T1000 (cell line): Measurements from ENCODE around the gene ZC3H7B.

Source experiments
- DNase-seq: peaks from one replicate; lab custom pipeline; 2025; ENCODE audit warnings: mixed read lengths; lab: John Stamatoyannopoulos, UW

ZC3H7B gene

GRCh38 chr22:41327124-41327523, 25.8 kb downstream of the ZC3H7B start:
- no peak for DNase-seq

GRCh38 chr22:41330169-41330568, 28.8 kb downstream of the ZC3H7B start:
- no peak for DNase-seq

- DNase-seq, result no peak
Measured at GRCh38 chr22:41332217-41332939, 31.1 kb downstream of the ZC3H7B start.

DNA sequence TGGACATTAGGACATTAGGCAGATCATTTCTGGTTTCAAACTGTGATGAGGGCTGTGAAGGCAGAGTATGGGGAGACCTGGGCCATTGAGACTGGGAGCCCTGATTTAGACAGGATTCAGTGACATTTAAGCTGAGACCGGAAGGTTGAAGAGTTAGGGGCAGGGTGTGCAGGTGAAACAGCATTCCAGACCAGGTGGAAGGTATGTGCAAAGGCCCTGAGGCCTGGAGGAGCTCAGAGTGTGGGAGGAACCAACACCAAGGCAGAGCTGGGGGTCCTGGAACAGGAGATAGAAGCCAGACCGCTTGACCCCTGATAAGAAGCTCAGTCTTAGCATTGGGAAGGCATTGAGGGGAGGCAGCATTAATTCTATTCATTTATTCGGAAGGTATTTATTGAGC, 32.5 kb downstream of the ZC3H7B start:
- no peak for DNase-seq

- no peak for DNase-seq
Measured at GRCh38 chr22:41334215-41334614, 32.9 kb downstream of the ZC3H7B start.

DNA sequence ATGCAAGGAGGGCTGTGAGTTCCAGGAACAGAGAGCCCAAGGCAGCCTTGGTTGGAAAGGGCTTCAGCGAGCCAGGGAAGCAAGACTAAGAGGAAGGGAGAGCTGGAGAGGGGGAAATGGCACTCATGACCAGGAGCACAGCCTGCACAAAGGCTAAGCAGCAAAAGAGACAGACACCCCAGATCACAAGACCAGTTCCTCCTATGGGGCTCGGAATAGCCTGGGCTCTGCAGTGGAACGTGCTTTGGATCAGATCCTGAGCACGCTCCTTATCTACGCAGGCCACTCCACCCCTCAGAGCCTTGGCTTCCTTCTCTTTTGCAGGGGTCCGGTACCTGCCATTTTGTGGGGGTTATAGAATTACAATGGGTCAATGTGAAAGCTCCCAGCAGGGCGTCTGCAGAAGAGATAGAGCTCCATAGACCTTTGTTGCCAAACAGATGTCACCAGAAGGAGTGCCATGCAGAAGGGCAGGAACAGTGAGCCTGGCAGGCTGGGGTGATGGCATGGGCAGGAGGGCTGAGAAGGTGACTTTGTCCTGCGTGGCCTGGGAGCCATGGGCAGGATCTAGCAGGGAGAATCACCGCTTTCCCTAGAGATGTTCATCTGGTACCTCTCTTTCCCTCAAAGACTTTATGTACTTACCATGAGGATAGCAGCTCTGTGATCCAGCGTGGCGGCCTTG, 33.8 kb downstream of the ZC3H7B start:
- DNase-seq, result no peak

DNA sequence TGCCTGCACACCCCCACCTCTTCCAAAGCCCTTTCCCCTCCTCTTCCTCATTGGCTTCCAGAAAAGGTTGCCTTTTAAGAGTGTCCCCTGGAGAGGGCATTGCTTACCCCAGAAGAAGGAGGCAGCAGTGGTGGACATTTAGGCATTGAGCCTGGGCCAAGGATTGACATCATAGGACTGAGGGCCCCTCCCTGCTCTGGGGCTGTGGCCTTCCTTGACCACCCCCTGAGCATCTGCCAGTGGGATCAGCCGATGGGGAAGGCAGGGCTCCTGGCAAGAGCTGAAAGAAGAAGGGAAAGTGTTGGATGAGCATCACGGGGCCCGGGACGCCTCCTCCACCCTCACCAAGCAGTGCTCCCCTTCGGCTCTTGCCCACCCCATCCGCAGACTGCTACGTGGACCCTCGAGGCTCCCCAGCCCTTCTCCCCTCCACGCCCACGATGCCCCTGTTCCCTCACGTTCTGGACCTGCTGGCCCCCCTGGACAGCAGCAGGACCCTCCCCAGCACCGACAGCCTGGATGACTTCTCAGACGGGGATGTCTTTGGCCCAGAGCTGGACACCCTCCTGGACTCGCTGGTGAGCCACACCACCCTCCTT, 37.4 kb downstream of the ZC3H7B start:
- DNase-seq, result no peak

DNA sequence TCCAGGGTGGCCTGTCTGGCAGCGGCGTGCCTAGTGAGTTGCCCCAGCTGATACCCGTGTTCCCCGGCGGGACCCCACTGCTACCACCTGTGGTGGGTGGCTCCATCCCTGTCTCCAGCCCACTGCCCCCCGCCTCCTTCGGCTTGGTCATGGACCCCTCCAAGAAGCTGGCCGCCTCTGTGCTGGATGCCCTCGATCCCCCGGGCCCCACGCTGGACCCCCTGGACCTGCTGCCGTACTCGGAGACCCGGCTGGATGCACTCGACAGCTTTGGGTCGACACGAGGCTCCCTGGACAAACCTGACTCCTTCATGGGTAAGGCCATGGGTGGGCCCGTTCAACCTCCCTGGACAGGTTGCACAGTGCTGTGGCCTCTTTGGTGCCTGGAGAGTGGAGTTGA, 38.5 kb downstream of the ZC3H7B start:
- no peak for DNase-seq

DNA sequence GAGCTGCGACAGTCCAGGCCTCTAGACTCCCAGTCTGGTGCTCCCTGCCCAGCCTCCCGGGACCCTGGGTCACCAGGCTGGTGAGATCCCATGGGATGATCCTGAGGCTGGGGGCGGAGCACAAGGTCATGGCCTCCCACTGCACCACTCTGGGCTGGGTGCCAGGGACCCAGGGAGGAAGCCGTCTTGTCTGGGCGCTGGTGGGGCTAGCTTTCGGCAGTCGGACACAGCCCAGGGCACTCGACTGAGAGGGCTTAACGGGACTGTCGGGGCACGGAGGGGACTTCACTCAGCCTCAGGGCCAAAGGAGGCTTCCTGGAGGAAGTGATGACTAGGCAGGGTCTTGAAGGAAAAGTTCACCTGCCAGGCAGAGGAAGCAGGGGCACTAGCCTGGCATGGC, 39.0 kb downstream of the ZC3H7B start:
- DNase-seq, result no peak

- no peak for DNase-seq
Measured at GRCh38 chr22:41341012-41341411, 39.7 kb downstream of the ZC3H7B start.

GRCh38 chr22:41341990-41342389, 40.7 kb downstream of the ZC3H7B start:
- no peak for DNase-seq

GRCh38 chr22:41343300-41343699, 42.0 kb downstream of the ZC3H7B start:
- DNase-seq, result no peak

DNA sequence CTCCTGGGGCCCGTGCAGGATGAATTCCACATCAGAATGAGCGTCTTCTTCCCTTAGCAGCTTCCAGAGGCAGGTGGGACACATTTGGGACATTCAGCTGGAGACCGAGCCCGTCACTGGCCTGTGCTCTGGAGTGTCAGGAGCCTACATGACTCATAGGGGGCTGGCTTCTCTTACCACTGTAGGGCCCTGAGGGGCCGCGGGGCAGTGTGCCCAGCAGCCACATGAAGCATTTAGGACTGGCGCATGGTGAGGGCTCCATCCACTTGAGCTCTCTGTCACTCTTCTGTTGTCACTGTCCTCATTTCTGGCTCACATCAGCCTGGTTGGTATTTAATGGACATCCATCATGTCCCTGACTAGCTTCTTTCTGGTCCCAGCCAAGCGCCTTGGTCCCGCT, 42.4 kb downstream of the ZC3H7B start:
- no peak for DNase-seq

DNA sequence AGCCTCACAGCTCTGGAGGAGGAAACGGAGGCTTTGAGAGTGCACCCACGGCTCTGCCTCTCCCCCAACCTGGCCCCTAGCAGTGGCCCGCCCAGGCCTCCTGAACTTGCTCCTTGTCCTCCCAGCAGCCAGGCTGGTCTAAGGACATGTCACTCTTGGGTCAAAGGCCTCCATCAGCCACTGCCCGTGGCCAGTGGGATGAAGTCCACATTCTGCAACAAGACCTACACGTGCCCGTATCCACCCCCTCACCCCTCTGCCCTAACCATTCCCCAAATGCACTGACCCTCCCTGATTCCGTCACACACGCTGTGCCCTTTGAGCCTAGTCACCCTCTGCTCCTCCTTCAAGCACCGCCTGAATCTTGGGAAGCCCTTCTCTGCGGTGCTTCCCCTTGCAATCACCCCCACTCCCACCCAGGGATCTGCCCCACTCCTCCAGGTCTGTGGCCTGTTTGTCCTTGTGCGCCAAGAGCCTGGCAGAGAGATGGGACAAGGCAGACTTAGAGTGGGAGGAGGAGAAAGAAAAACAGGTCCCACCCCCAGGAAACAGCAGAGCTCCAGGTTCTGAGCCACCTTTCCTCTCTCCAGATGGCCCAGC, 43.0 kb downstream of the ZC3H7B start:
- no peak for DNase-seq

GRCh38 chr22:41345807-41346335, 44.5 kb downstream of the ZC3H7B start:
- DNase-seq, result no peak

DNA sequence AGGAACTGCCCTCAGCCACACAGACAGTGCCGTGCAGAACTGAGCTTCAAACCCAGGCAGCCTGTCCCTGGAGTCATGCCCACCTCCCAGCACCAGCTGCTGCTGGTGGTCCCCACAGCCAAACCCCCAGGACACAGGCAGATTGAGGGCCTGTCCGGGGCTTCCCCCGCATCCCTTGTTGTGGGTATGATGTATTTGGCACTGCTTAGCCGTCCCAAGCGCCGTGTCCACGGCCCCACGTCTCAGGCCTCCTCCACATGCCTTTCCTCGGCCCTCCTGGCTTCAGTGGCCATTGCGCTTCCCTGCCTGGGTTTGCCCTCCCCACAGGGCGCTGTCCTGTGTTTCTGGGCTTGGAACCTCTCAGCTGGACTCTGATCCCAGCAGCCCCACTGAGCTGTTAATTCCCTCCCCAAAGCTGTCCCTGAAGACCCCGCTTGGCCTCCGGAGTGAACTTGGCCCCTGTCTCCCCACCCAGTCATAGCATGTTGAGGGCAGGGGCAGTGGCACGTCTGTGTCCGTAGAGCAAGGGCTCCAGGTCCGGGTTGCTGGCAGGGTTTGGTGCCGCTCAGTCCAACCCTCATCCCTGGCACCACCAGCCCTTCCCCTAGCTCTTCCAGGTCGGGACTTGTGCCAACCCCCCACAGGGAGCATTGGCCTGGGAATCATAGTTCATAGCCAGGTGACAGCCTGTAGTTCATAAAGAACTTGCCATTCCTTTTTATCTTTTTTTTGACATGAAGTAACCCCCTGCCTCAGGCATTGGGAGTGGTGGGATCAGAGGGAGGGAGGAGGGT, 45.9 kb downstream of the ZC3H7B start:
- no peak for DNase-seq

DNA sequence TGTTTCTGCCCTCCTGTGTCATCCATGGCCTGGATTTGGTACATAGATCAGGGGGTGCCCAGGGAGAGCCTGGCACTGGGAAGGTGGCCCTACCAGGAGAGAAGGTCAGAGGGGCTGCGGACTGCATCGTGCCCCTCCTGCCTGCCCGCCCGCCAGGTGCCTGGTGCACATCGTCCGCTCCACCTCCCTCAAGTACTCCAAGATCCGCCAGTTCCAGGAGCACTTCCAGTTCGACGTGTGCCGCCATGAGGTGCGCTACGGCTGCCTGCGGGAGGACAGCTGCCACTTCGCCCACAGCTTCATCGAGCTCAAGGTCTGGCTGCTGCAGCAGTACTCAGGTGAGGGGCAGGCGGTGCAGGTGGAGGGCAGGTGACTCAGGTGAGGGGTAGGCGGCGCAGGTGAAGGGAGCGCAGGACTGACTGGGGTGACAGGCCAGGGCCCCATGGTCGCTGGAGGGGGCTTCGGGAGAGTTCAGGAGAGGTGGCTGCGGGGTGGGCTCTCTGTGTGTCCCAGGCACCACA, 47.7 kb downstream of the ZC3H7B start:
- DNase-seq, result no peak

DNA sequence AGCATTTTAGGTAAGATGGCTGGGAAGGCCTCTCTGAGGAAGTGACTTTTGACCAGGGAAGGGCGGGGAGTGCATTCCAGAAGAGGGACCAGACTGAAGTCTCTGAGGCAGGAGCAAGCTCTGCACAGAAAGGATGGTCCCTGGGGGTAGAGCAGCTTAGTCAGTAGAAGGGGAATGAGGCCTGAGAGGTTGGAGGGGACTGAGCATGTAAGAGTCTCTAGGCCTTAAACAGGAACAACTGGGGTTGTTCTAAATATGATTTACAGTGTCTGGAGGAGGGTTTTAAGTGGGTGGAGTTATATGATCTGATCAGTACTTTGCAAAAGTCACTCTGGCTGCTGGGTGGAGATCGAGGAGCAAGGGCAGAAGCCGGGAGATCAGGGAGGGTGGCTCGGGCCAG, 48.8 kb downstream of the ZC3H7B start:
- no peak for DNase-seq

DNA sequence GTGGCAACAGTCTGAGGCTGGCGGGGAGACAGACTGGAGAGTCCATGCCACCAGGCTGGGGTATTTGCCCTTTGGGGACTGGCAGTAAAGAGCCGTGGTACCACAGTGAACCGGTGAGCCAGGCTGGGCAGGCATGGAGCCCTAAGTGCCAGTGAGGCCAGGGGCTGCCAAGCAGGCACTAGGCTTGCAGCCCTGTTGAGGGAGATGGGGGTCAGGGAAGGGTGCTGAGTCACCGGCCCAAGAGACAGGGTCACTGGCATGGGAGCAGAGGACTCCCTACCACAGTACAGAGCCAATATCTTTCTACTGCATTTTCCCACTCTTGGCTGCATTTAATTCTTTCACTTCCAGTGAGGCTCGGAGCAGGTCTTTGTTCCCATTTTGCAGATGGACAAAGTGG, 49.7 kb downstream of the ZC3H7B start:
- no peak for DNase-seq

DNA sequence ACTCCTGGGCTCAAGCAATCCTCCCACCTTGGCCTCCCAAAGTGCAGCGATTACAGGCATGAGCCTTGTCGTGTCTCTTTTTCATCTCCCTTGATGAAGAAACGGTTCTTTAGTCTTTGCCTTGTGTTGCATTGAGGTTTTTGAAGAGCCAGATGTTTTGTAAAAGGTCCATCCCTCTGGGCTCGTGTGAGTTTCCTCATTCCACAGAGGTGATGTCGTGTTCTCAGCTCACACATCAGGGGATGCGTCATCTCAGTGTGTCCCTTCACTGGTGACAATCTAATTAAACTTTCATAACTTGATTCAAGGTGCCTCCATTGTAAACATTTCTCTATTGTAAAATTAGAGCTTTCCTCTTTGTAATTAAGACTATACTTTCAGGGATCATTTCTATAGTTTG, 50.7 kb downstream of the ZC3H7B start:
- DNase-seq, result no peak

DNA sequence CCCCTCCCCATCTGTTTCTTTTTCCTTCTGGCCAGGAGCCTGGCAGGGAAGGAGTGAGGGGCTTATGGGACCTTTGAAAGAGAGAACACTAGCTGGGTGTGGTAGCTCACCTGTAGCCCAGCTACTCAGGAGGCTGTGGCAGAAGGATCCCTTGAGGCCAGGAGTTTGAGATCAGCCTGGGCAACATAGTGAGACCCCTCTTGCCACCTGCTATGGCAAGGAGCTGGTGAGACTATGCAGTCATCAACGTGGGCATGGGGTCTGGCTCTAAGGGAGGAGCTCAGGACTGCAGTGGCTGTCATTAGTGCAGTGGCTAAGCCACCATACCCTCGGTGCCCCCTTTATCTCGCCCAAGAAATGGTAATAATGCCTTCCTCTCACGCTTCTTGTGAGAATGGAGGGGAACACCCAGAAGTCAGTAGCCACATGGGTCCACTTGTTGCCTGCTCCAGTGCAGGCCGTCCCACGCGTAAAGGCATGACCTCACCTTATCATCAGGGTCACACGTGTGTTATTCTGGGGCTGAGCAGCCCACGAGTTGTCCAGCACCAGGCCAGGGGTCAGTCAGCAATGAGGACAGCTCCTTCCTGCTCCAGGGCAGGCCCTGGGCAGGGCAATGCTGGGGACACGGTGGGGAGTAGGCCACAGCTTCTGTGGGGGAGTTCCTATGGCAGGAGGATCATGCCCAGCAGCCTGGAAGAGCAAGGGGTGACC, 52.7 kb downstream of the ZC3H7B start:
- DNase-seq, result no peak
